OCI-LY7 (cell line): ENCODE measurements around the gene SLC25A6. TPM values are rescaled to one million over a fixed set of nuclear protein-coding genes. Genes with fewer than 3 reads are reported as not detected.
A peak's percentile ranks its signal among the peaks of the same experiment; 100 is the strongest.

Source experiments
- BruUV-seq: library from RNA; stranded (reverse); fragments of 400-500 nt; replicated peaks from 2 replicates; lab custom pipeline; 2021; lab: Mats Ljungman, UMichigan
- CTCF ChIA-PET: fragments of 300-600 bp; sonication (Branson Sonifier 250); formaldehyde crosslinking; loops from one replicate; lab custom pipeline; 2022; ENCODE audit warnings: antibody characterized with exemption; ENCODE audit not compliant: unreplicated experiment; lab: Charles Lee
- POLR2A ChIA-PET: fragments of 300-600 bp; sonication (Branson Sonifier 250); formaldehyde crosslinking; loops from one replicate; lab custom pipeline; 2022; ENCODE audit warnings: antibody characterized with exemption; lab: Charles Lee
- DNase-seq: peaks from one replicate; pipeline ENCODE4 v3.0.0-alpha.2; 2015; ENCODE audit warnings: low spot score
- H2AFZ ChIP-seq: fragments of 200-600 bp; sonication (generic), shearing (Covaris generic); 2 replicates; pipeline ENCODE4 v1.6.1; 2014; ENCODE audit warnings: mild to moderate bottlenecking, antibody characterized with exemption, low read length, moderate library complexity
- H3K27ac ChIP-seq: fragments of 200-600 bp; sonication (generic); 2 replicates; pipeline ENCODE4 v1.5.1; 2014; ENCODE audit warnings: mixed run types, low read depth, mild to moderate bottlenecking, moderate library complexity, low read length, inconsistent platforms; ENCODE audit not compliant: poor library complexity, severe bottlenecking
- H3K36me3 ChIP-seq: fragments of 200-600 bp; sonication (generic); 2 replicates; pipeline ENCODE4 v1.6.1; 2014; ENCODE audit warnings: mild to moderate bottlenecking, antibody characterized with exemption, low read length, moderate library complexity, mixed read lengths; ENCODE audit not compliant: insufficient read depth
- H3K4me1 ChIP-seq: fragments of 200-600 bp; sonication (generic); 2 replicates; pipeline ENCODE4 v1.5.1; 2014; ENCODE audit warnings: mild to moderate bottlenecking, low read length; ENCODE audit not compliant: insufficient read depth, poor library complexity, severe bottlenecking
- H3K4me2 ChIP-seq: fragments of 200-600 bp; sonication (generic); 2 replicates; pipeline ENCODE4 v1.6.1; 2014; ENCODE audit warnings: mild to moderate bottlenecking, low read length
- H3K4me3 ChIP-seq: fragments of 200-600 bp; sonication (generic); 2 replicates; pipeline ENCODE4 v1.5.1; 2014; ENCODE audit warnings: mild to moderate bottlenecking, low read depth, low read length; ENCODE audit not compliant: poor library complexity, severe bottlenecking
- H3K79me2 ChIP-seq: fragments of 200-600 bp; sonication (generic); 2 replicates; pipeline ENCODE4 v1.6.1; 2016; ENCODE audit warnings: low read depth, mild to moderate bottlenecking, low read length, moderate library complexity, mixed read lengths; ENCODE audit not compliant: insufficient read depth
- H3K9me2 ChIP-seq: fragments of 200-600 bp; sonication (generic); 2 replicates; pipeline ENCODE4 v1.6.1; 2016; ENCODE audit warnings: mild to moderate bottlenecking, low read length, mixed read lengths; ENCODE audit not compliant: insufficient read depth
- H3K9me3 ChIP-seq: fragments of 200-600 bp; sonication (generic); 2 replicates; pipeline ENCODE4 v1.6.1; 2014; ENCODE audit warnings: mild to moderate bottlenecking, mixed run types, low read length, mixed read lengths
- H4K20me1 ChIP-seq: fragments of 200-600 bp; sonication (generic); 2 replicates; pipeline ENCODE4 v1.6.1; 2014; ENCODE audit warnings: mild to moderate bottlenecking, antibody characterized with exemption, low read length, moderate library complexity, mixed read lengths; ENCODE audit not compliant: insufficient read depth
- CTCF ChIP-seq: fragments of 200-600 bp; sonication (generic); conservative IDR thresholded peaks from 2 replicates; pipeline ENCODE4 v1.5.1; 2014; ENCODE audit warnings: mild to moderate bottlenecking, antibody characterized with exemption, low read length, moderate library complexity, mixed read lengths
- EZH2phosphoT487 ChIP-seq: fragments of 200-600 bp; sonication (generic); IDR thresholded peaks from 2 replicates; pipeline ENCODE4 v1.6.1; 2018; ENCODE audit warnings: low read depth, borderline replicate concordance, mild to moderate bottlenecking, mixed run types, antibody characterized with exemption, low read length, moderate library complexity, mixed read lengths
- intact Hi-C: fragments of 100-400 bp; cut with micrococcal nuclease; formaldehyde crosslinking; loops from one replicate; pipeline ENCODE4 v1.10.0; 2022; ENCODE audit not compliant: unreplicated experiment
- total RNA-seq, 2 experiments: library from RNA; depleted of rRNA in 1 of 2; stranded (reverse); fragments of >200 nt in 1 of 2; shearing (Covaris generic) in 1 of 2; gene quantifications; 2 replicates each; pipeline ENCODE4 v1.2.3, GENCODE V29; 2014 to 2022

Gene SLC25A6
- total RNA-seq, 2 experiments from 2014 or later: 196 to 444 TPM

- H2AFZ ChIP-seq: no peak overlapping the region
- intact Hi-C loops: no loop called here
- no TSS peak for BruUV-seq
- peaks cover 57% of the 10 kb centered on the region for H3K79me2 ChIP-seq
- peaks cover 73% of the 10 kb centered on the region for H3K36me3 ChIP-seq
- peaks cover 22% of the 10 kb centered on the region for H3K4me1 ChIP-seq
- CTCF ChIA-PET: no interaction called here
- POLR2A ChIA-PET: no interaction called here
- H3K27ac ChIP-seq: no peak overlapping the region
- no peak overlapping the region for H3K4me3 ChIP-seq
- DNase-seq: no peak
- H3K9me2 ChIP-seq: no peaks in the 10 kb centered on the region
- TF ChIP-seq CTCF (no peak), EZH2phosphoT487 (no peak)
- H3K4me2 ChIP-seq: peak overlapping the region; percentile 91; the same call in 1 of the 2 replicates
- peaks cover 29% of the 10 kb centered on the region for H4K20me1 ChIP-seq
- no peaks in the 10 kb centered on the region for H3K9me3 ChIP-seq
Observed at GRCh38 chrX:1389181-1389992, 2.5 kb downstream of the SLC25A6 start.

GRCh38 chrX:1388651-1389050 is 3.3 kb downstream of the SLC25A6 start:
- H3K4me3 ChIP-seq: no peak overlapping the region
- H3K9me2 ChIP-seq: no peaks in the 10 kb centered on the region
- H3K79me2 ChIP-seq: peaks cover 50% of the 10 kb centered on the region
- DNase-seq: no peak
- TF ChIP-seq EZH2phosphoT487 (no peak), CTCF (no peak)
- H4K20me1 ChIP-seq: peaks cover 29% of the 10 kb centered on the region
- H3K36me3 ChIP-seq: peaks cover 80% of the 10 kb centered on the region
- H3K4me1 ChIP-seq: peaks cover 14% of the 10 kb centered on the region
- H2AFZ ChIP-seq: no peak overlapping the region
- BruUV-seq: no TSS peak
- ChIA-PET CTCF (no interaction called here), POLR2A (no interaction called here)
- intact Hi-C loops: no loop called here
- no peak overlapping the region for H3K27ac ChIP-seq
- no peaks in the 10 kb centered on the region for H3K9me3 ChIP-seq
- no peak overlapping the region for H3K4me2 ChIP-seq

DNA sequence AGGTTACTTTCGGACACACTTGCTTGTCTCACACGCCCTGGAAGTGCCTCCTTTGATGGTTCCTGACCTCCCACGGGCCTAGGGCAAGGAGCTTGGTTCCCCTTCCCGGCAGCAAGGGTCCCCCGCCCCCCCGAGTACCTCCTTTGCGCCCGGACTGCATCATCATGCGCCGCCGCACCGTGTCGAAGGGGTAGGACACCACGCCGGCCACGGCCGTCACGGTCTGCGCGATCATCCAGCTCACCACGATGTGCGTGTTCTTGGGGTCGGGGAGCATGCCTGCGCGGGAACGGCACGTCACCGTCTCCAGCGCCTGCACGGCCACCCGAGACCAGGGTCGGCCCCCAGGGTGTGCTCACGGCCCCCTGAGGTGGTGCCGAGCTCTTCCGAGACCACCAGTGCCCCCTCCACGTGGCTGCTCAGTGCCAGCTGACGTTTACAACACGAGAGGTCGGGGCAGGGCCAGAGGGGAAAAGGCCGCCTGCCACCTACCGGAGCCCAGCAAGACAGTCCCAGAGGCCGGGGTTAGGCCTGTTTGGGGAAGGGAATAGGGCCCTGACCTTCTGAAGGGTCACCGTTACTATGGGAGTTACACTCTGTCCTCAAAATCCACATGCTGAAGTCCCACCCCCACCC is 4.7 kb downstream of the SLC25A6 start:
- TF ChIP-seq EZH2phosphoT487: no peak
- no peak for TF ChIP-seq CTCF
- peaks cover 42% of the 10 kb centered on the region for H3K79me2 ChIP-seq
- CTCF ChIA-PET: no interaction called here

More for the DNA sequence above, 4.7 kb downstream of the SLC25A6 start:
- H3K4me1 ChIP-seq: peaks cover 13% of the 10 kb centered on the region
- no peaks in the 10 kb centered on the region for H3K9me2 ChIP-seq
- no peak overlapping the region for H3K27ac ChIP-seq
- DNase-seq: no peak
- BruUV-seq: no TSS peak
- H3K9me3 ChIP-seq: no peaks in the 10 kb centered on the region
- peaks cover 93% of the 10 kb centered on the region for H3K36me3 ChIP-seq
- peaks cover 29% of the 10 kb centered on the region for H4K20me1 ChIP-seq
- H2AFZ ChIP-seq: no peak overlapping the region
- H3K4me2 ChIP-seq: no peak overlapping the region
- intact Hi-C loops: no loop called here
- POLR2A ChIA-PET: no interaction called here
- no peak overlapping the region for H3K4me3 ChIP-seq
